ENCODE measurements around the gene FN1. TPM values are rescaled to one million over a fixed set of nuclear protein-coding genes. Genes with fewer than 3 reads are reported as not detected.

FN1 gene
- total RNA-seq, 1 experiment from 2014 or later = 11.1 TPM

- TF ChIP-seq ZFX (IDR thresholded peaks at IDR 0.05) (no peak), ZBTB33 (IDR thresholded peaks at IDR 0.05; ENCODE audit: extremely low read depth, insufficient replicate concordance, low read length) (no peak), ZNF274 (IDR thresholded peaks at IDR 0.05; ENCODE audit: low read depth, low read length) (no peak), CEBPB (IDR thresholded peaks at IDR 0.05; ENCODE audit: low read depth) (no peak), ELF1 (IDR thresholded peaks at IDR 0.05; ENCODE audit: borderline replicate concordance, low read depth) (no peak), POLR2A (IDR thresholded peaks at IDR 0.05; ENCODE audit: borderline replicate concordance, extremely low read depth, insufficient read depth, insufficient read length) (no peak), RAD21 (IDR thresholded peaks at IDR 0.05; ENCODE audit: low read depth) (no peak), SRF (IDR thresholded peaks at IDR 0.05; ENCODE audit: low read depth) (no peak), FOSL1 (IDR thresholded peaks at IDR 0.05; ENCODE audit: low read depth) (no peak), EZH2phosphoT487 (IDR thresholded peaks at IDR 0.05; ENCODE audit: borderline replicate concordance) (no peak), YY1 (IDR thresholded peaks at IDR 0.05; ENCODE audit: extremely low read depth, insufficient replicate concordance, low read depth, low read length) (no peak), EZH2 (IDR thresholded peaks at IDR 0.05) (no peak), JUND (IDR thresholded peaks at IDR 0.05) (no peak)
- TF ChIP-seq, protein P1, sequence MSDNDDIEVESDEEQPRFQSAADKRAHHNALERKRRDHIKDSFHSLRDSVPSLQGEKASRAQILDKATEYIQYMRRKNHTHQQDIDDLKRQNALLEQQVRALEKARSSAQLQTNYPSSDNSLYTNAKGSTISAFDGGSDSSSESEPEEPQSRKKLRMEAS (IDR thresholded peaks at IDR 0.05) = no peak
- ChIA-PET POLR2A (no interaction called here), RAD21 (ENCODE audit: low non-redundant PET in 1 of 2, low total read pairs in 2 of 2, uncharacterized antibody in 2 of 2, unreplicated experiment in 2 of 2) (no interaction called here), CTCF (no interaction called here)
- DNase-seq (ENCODE audit: low read depth, low spot score) (no peak), ATAC-seq (no peak)
- H3K4me1 ChIP-seq (ENCODE audit: control insufficient read depth in 1 of 2, insufficient read depth in 2 of 2, low read length in 2 of 2) = peaks cover 0 to 6% of the 10 kb centered on the region in 2 experiments; a peak in 2 of 4 replicates
- H3K9me2 ChIP-seq (ENCODE audit: insufficient read depth) = no peaks in the 10 kb centered on the region
- no TSS peak for BruUV-seq (replicated peaks)
- H3K4me2 ChIP-seq (ENCODE audit: low read length) = no peak overlapping the region
- no peaks in the 10 kb centered on the region for H3K36me3 ChIP-seq (ENCODE audit: control insufficient read depth in 1 of 2, insufficient read depth in 2 of 2, low read length in 2 of 2)
- H3K27ac ChIP-seq (ENCODE audit: low read depth, low read length) = no peak overlapping the region
- no peak overlapping the region for H2AFZ ChIP-seq (ENCODE audit: low read depth, low read length, poor library complexity, severe bottlenecking)
- intact Hi-C loops (cut with micrococcal nuclease) = no loop called here
- no peaks in the 10 kb centered on the region for H3K27me3 ChIP-seq (ENCODE audit: insufficient read depth, low read length)
- no peaks in the 10 kb centered on the region for H3K9me3 ChIP-seq (ENCODE audit: control insufficient read depth in 1 of 2, insufficient read depth in 1 of 2, low read depth in 1 of 2, low read length in 2 of 2)
- no peak overlapping the region for H3K4me3 ChIP-seq (replicated peaks in 1 of 2; ENCODE audit: low read depth in 1 of 2, low read length in 2 of 2)
- H3K79me2 ChIP-seq (ENCODE audit: insufficient read depth, low read length) = no peaks in the 10 kb centered on the region
- H3K9ac ChIP-seq (ENCODE audit: low read length) = no peak overlapping the region
- H4K20me1 ChIP-seq (ENCODE audit: insufficient read depth) = no peaks in the 10 kb centered on the region
These were observed 15.9 kb downstream of the FN1 start for GRCh38 chr2:215419769-215420470.
